ENCODE measurements around the gene TMEM60.

TMEM60 gene

GRCh38 chr7:77783545-77783944 lies 14.7 kb downstream of the TMEM60 start:
- Histone ChIP-seq H3K36me3 (ENCODE audit: control insufficient read depth in 1 of 2, insufficient read depth in 2 of 2, low read length in 2 of 2) (peaks cover 6 to 13% of the 10 kb centered on the region in 2 donors), H3K9me3 (ENCODE audit: control insufficient read depth in 1 of 2, low read length in 2 of 2) (no peaks in the 10 kb centered on the region), H3K27ac (ENCODE audit: low read depth, low read length) (no peak overlapping the region), H3K4me1 (ENCODE audit: control insufficient read depth in 1 of 2, insufficient read depth in 2 of 2, low read length in 2 of 2) (peaks cover 8 to 9% of the 10 kb centered on the region in 2 donors), H3K9ac (ENCODE audit: low read depth in 1 of 2, low read length in 2 of 2) (no peak overlapping the region), H3K4me3 (ENCODE audit: low read depth in 1 of 2, low read length in 2 of 2) (no peak overlapping the region), H3K27me3 (ENCODE audit: control insufficient read depth in 1 of 2, insufficient read depth in 2 of 2, low read length in 2 of 2) (no peaks in the 10 kb centered on the region)

DNA sequence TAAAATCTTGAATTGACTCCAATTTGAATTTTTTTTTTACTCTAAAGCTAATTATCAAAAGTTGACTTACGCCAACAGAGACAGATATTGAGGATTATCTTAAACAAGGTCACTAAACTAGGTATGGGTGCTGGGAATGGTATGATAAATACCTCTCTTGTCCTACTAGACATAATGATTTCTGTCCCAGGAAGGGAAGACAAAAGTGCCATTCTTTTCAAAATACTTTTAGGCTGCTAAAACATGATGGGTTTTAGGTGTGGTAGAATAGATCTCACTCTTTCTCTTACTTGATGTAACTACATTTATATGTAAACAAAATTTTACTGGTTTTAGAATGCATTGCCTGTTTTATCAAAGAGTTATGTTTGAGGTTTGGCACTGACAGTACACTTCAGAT lies 15.1 kb downstream of the TMEM60 start:
- no peaks in the 10 kb centered on the region for H3K27me3 ChIP-seq (ENCODE audit: control insufficient read depth in 1 of 2, insufficient read depth in 2 of 2, low read length in 2 of 2)
- no peak overlapping the region for H3K27ac ChIP-seq (ENCODE audit: low read depth, low read length)
- no peak overlapping the region for H3K9ac ChIP-seq (ENCODE audit: low read depth in 1 of 2, low read length in 2 of 2)
- H3K4me1 ChIP-seq (ENCODE audit: control insufficient read depth in 1 of 2, insufficient read depth in 2 of 2, low read length in 2 of 2) = peaks cover 8 to 9% of the 10 kb centered on the region in 2 donors
- H3K36me3 ChIP-seq (ENCODE audit: control insufficient read depth in 1 of 2, insufficient read depth in 2 of 2, low read length in 2 of 2) = peaks cover 7 to 15% of the 10 kb centered on the region in 2 donors
- no peak overlapping the region for H3K4me3 ChIP-seq (ENCODE audit: low read depth in 1 of 2, low read length in 2 of 2)
- H3K9me3 ChIP-seq (ENCODE audit: control insufficient read depth in 1 of 2, low read length in 2 of 2) = no peaks in the 10 kb centered on the region

- no peak overlapping the region for H3K4me3 ChIP-seq (ENCODE audit: low read depth in 1 of 2, low read length in 2 of 2)
- H3K27me3 ChIP-seq (ENCODE audit: control insufficient read depth in 1 of 2, insufficient read depth in 2 of 2, low read length in 2 of 2) = no peaks in the 10 kb centered on the region
- H3K4me1 ChIP-seq (ENCODE audit: control insufficient read depth in 1 of 2, insufficient read depth in 2 of 2, low read length in 2 of 2) = peaks cover 8 to 9% of the 10 kb centered on the region in 2 donors
- no peaks in the 10 kb centered on the region for H3K9me3 ChIP-seq (ENCODE audit: control insufficient read depth in 1 of 2, low read length in 2 of 2)
- H3K36me3 ChIP-seq (ENCODE audit: control insufficient read depth in 1 of 2, insufficient read depth in 2 of 2, low read length in 2 of 2) = peaks cover 7 to 15% of the 10 kb centered on the region in 2 donors
- no peak overlapping the region for H3K9ac ChIP-seq (ENCODE audit: low read depth in 1 of 2, low read length in 2 of 2)
- no peak overlapping the region for H3K27ac ChIP-seq (ENCODE audit: low read depth, low read length)
Measured at GRCh38 chr7:77782383-77782782, 15.9 kb downstream of the TMEM60 start.

DNA sequence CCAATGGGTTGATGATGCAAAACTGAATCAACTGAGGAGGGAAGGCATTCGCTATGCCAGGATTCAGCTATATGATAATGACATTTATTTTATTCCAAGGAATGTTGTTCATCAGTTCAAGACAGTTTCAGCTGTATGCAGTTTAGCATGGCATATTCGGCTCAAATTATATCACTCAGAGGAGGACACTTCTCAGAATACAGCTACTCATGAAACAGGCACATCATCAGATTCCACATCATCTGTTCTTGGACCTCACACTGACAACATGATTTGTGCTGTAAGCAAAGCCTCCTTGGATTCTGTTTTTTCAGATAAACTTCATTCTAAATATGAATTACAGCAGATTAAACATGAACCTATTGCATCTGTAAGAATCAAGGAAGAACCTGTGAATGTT lies 19.7 kb downstream of the TMEM60 start:
- H3K27ac ChIP-seq (ENCODE audit: low read depth, low read length) = no peak overlapping the region
- peaks cover 0 to 6% of the 10 kb centered on the region in 2 donors for H3K9me3 ChIP-seq (ENCODE audit: control insufficient read depth in 1 of 2, low read length in 2 of 2)
- H3K4me1 ChIP-seq (ENCODE audit: control insufficient read depth in 1 of 2, insufficient read depth in 2 of 2, low read length in 2 of 2) = peaks cover 6 to 7% of the 10 kb centered on the region in 2 donors
- H3K36me3 ChIP-seq (ENCODE audit: control insufficient read depth in 1 of 2, insufficient read depth in 2 of 2, low read length in 2 of 2) = peaks cover 12 to 34% of the 10 kb centered on the region in 2 donors
- H3K9ac ChIP-seq (ENCODE audit: low read depth in 1 of 2, low read length in 2 of 2) = no peak overlapping the region
- no peak overlapping the region for H3K4me3 ChIP-seq (ENCODE audit: low read depth in 1 of 2, low read length in 2 of 2)
- no peaks in the 10 kb centered on the region for H3K27me3 ChIP-seq (ENCODE audit: control insufficient read depth in 1 of 2, insufficient read depth in 2 of 2, low read length in 2 of 2)

DNA sequence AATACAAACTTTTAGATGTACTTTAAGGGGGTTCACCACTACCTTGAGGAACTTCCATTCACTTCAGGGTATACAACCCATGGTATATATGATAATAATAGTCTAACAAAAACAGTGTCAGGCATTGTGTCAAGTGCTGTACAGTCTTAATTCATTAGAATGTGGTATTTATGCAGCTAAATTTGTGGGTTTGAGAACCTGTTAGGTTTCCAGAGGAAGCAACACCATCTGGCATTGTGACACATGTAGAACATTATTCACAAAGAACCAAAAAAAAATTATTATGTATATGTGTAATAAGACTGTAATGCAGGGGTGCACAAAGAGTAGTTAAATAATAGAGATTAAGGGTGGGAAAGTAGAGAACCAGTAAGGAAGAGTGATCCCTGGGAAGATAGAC lies 26.3 kb downstream of the TMEM60 start:
- H3K27me3 ChIP-seq (ENCODE audit: control insufficient read depth in 1 of 2, insufficient read depth in 2 of 2, low read length in 2 of 2) = no peaks in the 10 kb centered on the region
- no peak overlapping the region for H3K9ac ChIP-seq (ENCODE audit: low read depth in 1 of 2, low read length in 2 of 2)
- peaks cover 10 to 35% of the 10 kb centered on the region in 2 donors for H3K36me3 ChIP-seq (ENCODE audit: control insufficient read depth in 1 of 2, insufficient read depth in 2 of 2, low read length in 2 of 2)
- no peak overlapping the region for H3K4me3 ChIP-seq (ENCODE audit: low read depth in 1 of 2, low read length in 2 of 2)
- H3K9me3 ChIP-seq (ENCODE audit: control insufficient read depth in 1 of 2, low read length in 2 of 2) = peaks cover 0 to 6% of the 10 kb centered on the region in 2 donors
- no peak overlapping the region for H3K27ac ChIP-seq (ENCODE audit: low read depth, low read length)
- peaks cover 0 to 3% of the 10 kb centered on the region in 2 donors for H3K4me1 ChIP-seq (ENCODE audit: control insufficient read depth in 1 of 2, insufficient read depth in 2 of 2, low read length in 2 of 2)

GRCh38 chr7:77770316-77770715 lies 27.9 kb downstream of the TMEM60 start:
- H3K36me3 ChIP-seq (ENCODE audit: control insufficient read depth in 1 of 2, insufficient read depth in 2 of 2, low read length in 2 of 2) = peaks cover 4 to 24% of the 10 kb centered on the region in 2 donors
- no peaks in the 10 kb centered on the region for H3K9me3 ChIP-seq (ENCODE audit: control insufficient read depth in 1 of 2, low read length in 2 of 2)
- no peak overlapping the region for H3K9ac ChIP-seq (ENCODE audit: low read depth in 1 of 2, low read length in 2 of 2)
- H3K27me3 ChIP-seq (ENCODE audit: control insufficient read depth in 1 of 2, insufficient read depth in 2 of 2, low read length in 2 of 2) = no peaks in the 10 kb centered on the region
- H3K27ac ChIP-seq (ENCODE audit: low read depth, low read length) = no peak overlapping the region
- H3K4me1 ChIP-seq (ENCODE audit: control insufficient read depth in 1 of 2, insufficient read depth in 2 of 2, low read length in 2 of 2) = peaks cover 0 to 14% of the 10 kb centered on the region in 2 donors
- no peak overlapping the region for H3K4me3 ChIP-seq (ENCODE audit: low read depth in 1 of 2, low read length in 2 of 2)

DNA sequence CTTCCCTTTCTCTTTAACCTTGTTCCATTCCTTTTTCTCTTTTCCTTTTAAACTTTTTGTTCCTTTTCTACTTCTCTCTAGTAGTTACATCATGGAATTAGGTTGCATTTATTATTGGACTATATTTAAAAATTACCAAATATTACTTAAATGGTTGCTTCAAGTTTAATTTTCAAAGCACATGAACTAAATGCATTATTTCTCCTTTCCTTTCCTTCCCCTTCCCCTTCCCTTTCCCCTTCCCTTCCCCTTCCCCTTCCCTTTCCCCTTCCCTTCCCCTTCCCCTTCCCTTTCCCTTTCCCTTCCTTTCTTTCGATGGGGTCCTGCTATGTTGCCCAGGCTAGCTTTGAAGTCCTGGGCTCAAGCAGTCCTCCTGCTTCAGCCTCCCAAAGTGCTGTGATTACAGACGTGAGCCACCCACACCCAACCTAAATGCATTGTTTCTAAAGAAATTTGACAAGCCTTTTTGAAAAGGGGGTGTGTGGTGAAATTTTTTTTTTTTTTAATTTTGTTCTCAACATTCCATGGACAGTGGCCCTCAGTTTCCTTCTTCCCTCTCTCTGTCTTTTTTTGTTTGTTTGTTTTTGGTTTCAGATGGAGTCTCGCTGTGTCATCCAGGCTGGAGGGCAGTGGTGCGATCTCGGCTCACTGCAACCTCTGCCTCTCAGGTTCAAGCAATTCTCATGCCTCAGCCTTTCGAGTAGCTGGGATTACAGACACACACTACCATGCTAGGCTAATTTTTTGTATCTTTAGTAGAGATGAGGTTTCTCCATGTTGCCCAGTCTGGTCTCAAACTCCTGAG lies 31.2 kb downstream of the TMEM60 start:
- Histone ChIP-seq H3K9ac (ENCODE audit: low read depth in 1 of 2, low read length in 2 of 2) (no peak overlapping the region), H3K36me3 (ENCODE audit: control insufficient read depth in 1 of 2, insufficient read depth in 2 of 2, low read length in 2 of 2) (peaks cover 4 to 10% of the 10 kb centered on the region in 2 donors), H3K27ac (ENCODE audit: low read depth, low read length) (no peak overlapping the region), H3K4me3 (ENCODE audit: low read depth in 1 of 2, low read length in 2 of 2) (no peak overlapping the region), H3K4me1 (ENCODE audit: control insufficient read depth in 1 of 2, insufficient read depth in 2 of 2, low read length in 2 of 2) (peaks cover 0 to 18% of the 10 kb centered on the region in 2 donors), H3K27me3 (ENCODE audit: control insufficient read depth in 1 of 2, insufficient read depth in 2 of 2, low read length in 2 of 2) (no peaks in the 10 kb centered on the region), H3K9me3 (ENCODE audit: control insufficient read depth in 1 of 2, low read length in 2 of 2) (no peaks in the 10 kb centered on the region)

DNA sequence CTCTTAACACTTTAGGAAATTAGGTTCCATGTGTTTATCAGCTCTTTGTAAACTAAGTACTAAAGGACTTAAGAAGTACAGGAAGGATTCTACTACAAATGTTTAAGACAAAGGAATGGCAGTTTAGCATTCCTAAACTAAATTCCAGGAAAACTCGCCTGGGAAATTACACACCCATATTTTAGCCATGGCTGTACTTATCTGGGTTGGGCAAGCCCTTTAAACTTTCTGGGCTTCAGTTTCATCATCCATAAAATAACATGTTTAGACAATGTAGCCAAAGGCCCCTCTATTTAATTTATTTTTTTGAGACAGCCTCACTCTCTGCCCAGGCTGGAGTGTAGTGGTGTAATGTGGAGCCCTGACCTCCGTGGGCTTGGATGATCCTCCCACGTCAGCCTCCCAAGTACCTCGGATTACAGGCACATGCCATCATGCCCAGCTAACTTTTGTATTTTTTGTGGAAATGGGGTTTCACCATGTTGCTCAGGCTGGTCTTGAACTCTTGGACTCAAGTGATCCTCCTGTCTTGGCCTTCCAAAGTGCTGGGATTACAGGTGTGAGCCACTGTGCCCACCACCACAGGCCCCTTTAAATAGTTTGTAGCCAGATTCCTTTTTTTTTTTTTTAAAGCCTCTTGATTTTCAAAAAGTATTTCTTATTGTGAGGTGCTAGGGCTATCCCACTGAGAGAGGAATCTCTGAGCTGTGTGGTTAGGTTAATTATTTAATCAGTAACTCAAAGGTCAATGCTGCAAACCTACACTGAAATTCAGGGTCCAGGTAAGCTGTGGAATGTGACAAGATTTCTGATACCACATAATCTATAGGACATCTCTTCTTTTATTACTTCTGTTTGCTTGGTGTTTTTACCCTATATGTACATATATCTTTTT lies 32.1 kb downstream of the TMEM60 start:
- H3K9me3 ChIP-seq (ENCODE audit: control insufficient read depth in 1 of 2, low read length in 2 of 2) = no peaks in the 10 kb centered on the region
- no peak overlapping the region for H3K27ac ChIP-seq (ENCODE audit: low read depth, low read length)
- H3K4me3 ChIP-seq (ENCODE audit: low read depth in 1 of 2, low read length in 2 of 2) = no peak overlapping the region
- peaks cover 4 to 10% of the 10 kb centered on the region in 2 donors for H3K36me3 ChIP-seq (ENCODE audit: control insufficient read depth in 1 of 2, insufficient read depth in 2 of 2, low read length in 2 of 2)
- peaks cover 0 to 18% of the 10 kb centered on the region in 2 donors for H3K4me1 ChIP-seq (ENCODE audit: control insufficient read depth in 1 of 2, insufficient read depth in 2 of 2, low read length in 2 of 2)
- H3K9ac ChIP-seq (ENCODE audit: low read depth in 1 of 2, low read length in 2 of 2) = no peak overlapping the region
- no peaks in the 10 kb centered on the region for H3K27me3 ChIP-seq (ENCODE audit: control insufficient read depth in 1 of 2, insufficient read depth in 2 of 2, low read length in 2 of 2)

- Histone ChIP-seq H3K4me1 (ENCODE audit: control insufficient read depth in 1 of 2, insufficient read depth in 2 of 2, low read length in 2 of 2) (peaks cover 0 to 18% of the 10 kb centered on the region in 2 donors), H3K27ac (ENCODE audit: low read depth, low read length) (no peak overlapping the region), H3K9me3 (ENCODE audit: control insufficient read depth in 1 of 2, low read length in 2 of 2) (no peaks in the 10 kb centered on the region), H3K4me3 (ENCODE audit: low read depth in 1 of 2, low read length in 2 of 2) (no peak overlapping the region), H3K27me3 (ENCODE audit: control insufficient read depth in 1 of 2, insufficient read depth in 2 of 2, low read length in 2 of 2) (no peaks in the 10 kb centered on the region), H3K9ac (ENCODE audit: low read depth in 1 of 2, low read length in 2 of 2) (no peak overlapping the region), H3K36me3 (ENCODE audit: control insufficient read depth in 1 of 2, insufficient read depth in 2 of 2, low read length in 2 of 2) (peaks cover 4 to 10% of the 10 kb centered on the region in 2 donors)
Measured at GRCh38 chr7:77765481-77765880, 32.8 kb downstream of the TMEM60 start.
